Measurements from ENCODE around the gene APP.

The APP gene

DNA sequence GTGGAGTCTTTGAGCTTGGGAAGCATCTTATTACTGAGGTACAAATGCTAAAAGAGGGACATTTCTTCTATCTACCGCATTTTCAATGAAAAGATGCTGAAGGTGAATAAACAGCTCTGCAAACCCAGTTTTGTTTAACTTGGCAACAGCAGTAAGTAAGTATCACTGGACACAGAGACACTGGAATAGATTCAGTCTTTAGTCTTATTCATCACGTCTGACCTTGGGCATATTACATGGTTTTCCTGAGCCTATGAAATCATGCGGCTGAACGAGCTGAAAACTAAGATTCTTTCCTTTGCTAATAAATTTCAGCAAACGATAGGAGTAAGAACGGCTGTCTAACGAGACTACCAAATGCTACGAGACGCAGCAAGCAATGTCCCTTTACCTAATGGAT, 228.4 kb downstream of the APP start:
- Histone ChIP-seq H3K4me1 (ENCODE audit: control insufficient read depth, low read depth, low read length) (no peaks in the 10 kb centered on the region), H3K4me3 (ENCODE audit: low read length) (no peak overlapping the region), H3K36me3 (ENCODE audit: control insufficient read depth, low read depth, low read length) (peaks cover 8% of the 10 kb centered on the region), H3K27ac (ENCODE audit: low read length) (no peak overlapping the region), H3K9ac (ENCODE audit: low read length) (no peak overlapping the region), H3K9me3 (ENCODE audit: control insufficient read depth, low read depth, low read length) (no peaks in the 10 kb centered on the region), H3K27me3 (ENCODE audit: control insufficient read depth, insufficient read depth, low read length) (no peaks in the 10 kb centered on the region)

GRCh38 chr21:25939396-25939761, 231.2 kb downstream of the APP start:
- Histone ChIP-seq H3K4me1 (ENCODE audit: control insufficient read depth, low read depth, low read length) (no peaks in the 10 kb centered on the region), H3K4me3 (ENCODE audit: low read length) (no peak overlapping the region), H3K36me3 (ENCODE audit: control insufficient read depth, low read depth, low read length) (peaks cover 3% of the 10 kb centered on the region), H3K27me3 (ENCODE audit: control insufficient read depth, insufficient read depth, low read length) (no peaks in the 10 kb centered on the region), H3K9ac (ENCODE audit: low read length) (no peak overlapping the region), H3K27ac (ENCODE audit: low read length) (no peak overlapping the region), H3K9me3 (ENCODE audit: control insufficient read depth, low read depth, low read length) (no peaks in the 10 kb centered on the region)

- peaks cover 3% of the 10 kb centered on the region for H3K36me3 ChIP-seq (ENCODE audit: control insufficient read depth, low read depth, low read length)
- no peaks in the 10 kb centered on the region for H3K9me3 ChIP-seq (ENCODE audit: control insufficient read depth, low read depth, low read length)
- H3K9ac ChIP-seq (ENCODE audit: low read length) = no peak overlapping the region
- H3K27ac ChIP-seq (ENCODE audit: low read length) = peak overlapping the region; percentile 31
- H3K4me3 ChIP-seq (ENCODE audit: low read length) = no peak overlapping the region
- no peaks in the 10 kb centered on the region for H3K4me1 ChIP-seq (ENCODE audit: control insufficient read depth, low read depth, low read length)
- H3K27me3 ChIP-seq (ENCODE audit: control insufficient read depth, insufficient read depth, low read length) = no peaks in the 10 kb centered on the region
These were observed 231.7 kb downstream of the APP start for GRCh38 chr21:25938658-25939395.

DNA sequence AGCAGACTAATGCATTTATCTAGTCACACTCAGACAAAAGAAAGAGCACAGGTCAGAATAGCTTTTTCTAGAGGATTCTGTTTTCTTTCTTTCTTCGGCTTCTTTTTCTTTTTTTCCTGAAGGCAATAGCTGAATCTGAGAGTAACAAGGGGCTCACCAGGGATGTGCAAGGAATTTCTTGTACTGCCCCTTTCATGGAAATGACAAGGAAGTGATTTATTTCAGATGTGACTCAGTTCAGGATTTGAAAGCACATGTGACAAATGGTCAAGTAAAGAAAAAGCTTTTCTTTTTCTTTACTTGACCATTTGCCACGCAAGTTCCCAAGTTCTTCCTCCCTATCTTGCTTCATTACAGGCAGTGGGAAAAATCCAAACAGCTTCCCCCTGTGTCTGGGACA, 233.8 kb downstream of the APP start:
- Histone ChIP-seq H3K27ac (ENCODE audit: low read length) (no peak overlapping the region), H3K4me1 (ENCODE audit: control insufficient read depth, low read depth, low read length) (peaks cover 6% of the 10 kb centered on the region), H3K36me3 (ENCODE audit: control insufficient read depth, low read depth, low read length) (peaks cover 3% of the 10 kb centered on the region), H3K27me3 (ENCODE audit: control insufficient read depth, insufficient read depth, low read length) (no peaks in the 10 kb centered on the region), H3K4me3 (ENCODE audit: low read length) (no peak overlapping the region), H3K9me3 (ENCODE audit: control insufficient read depth, low read depth, low read length) (no peaks in the 10 kb centered on the region), H3K9ac (ENCODE audit: low read length) (no peak overlapping the region)

- H3K9ac ChIP-seq (ENCODE audit: low read length) = no peak overlapping the region
- H3K27ac ChIP-seq (ENCODE audit: low read length) = no peak overlapping the region
- no peaks in the 10 kb centered on the region for H3K36me3 ChIP-seq (ENCODE audit: control insufficient read depth, low read depth, low read length)
These were observed 235.8 kb downstream of the APP start for GRCh38 chr21:25934771-25935224.

DNA sequence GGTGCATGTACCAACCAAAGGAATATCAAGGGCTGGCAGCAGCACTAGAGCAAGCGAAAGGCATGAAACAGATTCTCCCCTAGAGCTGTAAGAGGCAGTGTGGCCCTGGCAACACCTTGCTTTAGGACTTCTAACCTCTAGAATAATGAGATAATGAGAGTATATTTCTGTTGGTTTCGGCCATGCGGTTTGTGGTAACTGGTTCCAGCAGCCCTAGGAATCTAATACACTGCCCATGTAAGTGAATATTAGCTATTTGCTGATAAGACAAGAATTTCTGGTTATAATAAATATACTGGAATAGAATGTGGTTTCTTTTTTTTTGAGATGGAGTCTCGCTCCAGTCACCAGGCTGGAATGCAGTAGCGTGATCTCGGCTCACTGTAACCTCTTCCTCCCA, 236.4 kb downstream of the APP start:
- H3K9ac ChIP-seq (ENCODE audit: low read length) = no peak overlapping the region
- H3K27ac ChIP-seq (ENCODE audit: low read length) = no peak overlapping the region
- no peak overlapping the region for H3K4me3 ChIP-seq (ENCODE audit: low read length)
- no peaks in the 10 kb centered on the region for H3K36me3 ChIP-seq (ENCODE audit: control insufficient read depth, low read depth, low read length)
- H3K9me3 ChIP-seq (ENCODE audit: control insufficient read depth, low read depth, low read length) = no peaks in the 10 kb centered on the region
- H3K4me1 ChIP-seq (ENCODE audit: control insufficient read depth, low read depth, low read length) = peaks cover 16% of the 10 kb centered on the region
- H3K27me3 ChIP-seq (ENCODE audit: control insufficient read depth, insufficient read depth, low read length) = no peaks in the 10 kb centered on the region

More at GRCh38 chr21:25934771-25935224, 235.8 kb downstream of the APP start:
- Histone ChIP-seq H3K27me3 (ENCODE audit: control insufficient read depth, insufficient read depth, low read length) (no peaks in the 10 kb centered on the region), H3K9me3 (ENCODE audit: control insufficient read depth, low read depth, low read length) (no peaks in the 10 kb centered on the region), H3K4me3 (ENCODE audit: low read length) (no peak overlapping the region), H3K4me1 (ENCODE audit: control insufficient read depth, low read depth, low read length) (peaks cover 16% of the 10 kb centered on the region)

- no peak overlapping the region for H3K4me3 ChIP-seq (ENCODE audit: low read length)
- H3K9me3 ChIP-seq (ENCODE audit: control insufficient read depth, low read depth, low read length) = no peaks in the 10 kb centered on the region
- no peaks in the 10 kb centered on the region for H3K36me3 ChIP-seq (ENCODE audit: control insufficient read depth, low read depth, low read length)
- no peak overlapping the region for H3K27ac ChIP-seq (ENCODE audit: low read length)
- H3K27me3 ChIP-seq (ENCODE audit: control insufficient read depth, insufficient read depth, low read length) = no peaks in the 10 kb centered on the region
- H3K4me1 ChIP-seq (ENCODE audit: control insufficient read depth, low read depth, low read length) = peaks cover 16% of the 10 kb centered on the region
- H3K9ac ChIP-seq (ENCODE audit: low read length) = no peak overlapping the region
These were observed 238.8 kb downstream of the APP start for GRCh38 chr21:25931765-25932164.

- peaks cover 16% of the 10 kb centered on the region for H3K4me1 ChIP-seq (ENCODE audit: control insufficient read depth, low read depth, low read length)
- no peaks in the 10 kb centered on the region for H3K9me3 ChIP-seq (ENCODE audit: control insufficient read depth, low read depth, low read length)
- no peak overlapping the region for H3K4me3 ChIP-seq (ENCODE audit: low read length)
- peaks cover 4% of the 10 kb centered on the region for H3K36me3 ChIP-seq (ENCODE audit: control insufficient read depth, low read depth, low read length)
- H3K27me3 ChIP-seq (ENCODE audit: control insufficient read depth, insufficient read depth, low read length) = no peaks in the 10 kb centered on the region
- H3K9ac ChIP-seq (ENCODE audit: low read length) = no peak overlapping the region
- H3K27ac ChIP-seq (ENCODE audit: low read length) = no peak overlapping the region
These were observed 240.6 kb downstream of the APP start for GRCh38 chr21:25929856-25930520.

GRCh38 chr21:25927195-25927880, 243.2 kb downstream of the APP start:
- H3K9ac ChIP-seq (ENCODE audit: low read length) = no peak overlapping the region
- no peak overlapping the region for H3K27ac ChIP-seq (ENCODE audit: low read length)
- no peak overlapping the region for H3K4me3 ChIP-seq (ENCODE audit: low read length)

GRCh38 chr21:25925936-25926335, 244.6 kb downstream of the APP start:
- Histone ChIP-seq H3K9ac (ENCODE audit: low read length) (no peak overlapping the region), H3K36me3 (ENCODE audit: control insufficient read depth, low read depth, low read length) (peaks cover 4% of the 10 kb centered on the region), H3K9me3 (ENCODE audit: control insufficient read depth, low read depth, low read length) (no peaks in the 10 kb centered on the region), H3K27me3 (ENCODE audit: control insufficient read depth, insufficient read depth, low read length) (no peaks in the 10 kb centered on the region), H3K4me1 (ENCODE audit: control insufficient read depth, low read depth, low read length) (peaks cover 2% of the 10 kb centered on the region), H3K4me3 (ENCODE audit: low read length) (no peak overlapping the region), H3K27ac (ENCODE audit: low read length) (no peak overlapping the region)

More at GRCh38 chr21:25927195-25927880, 243.2 kb downstream of the APP start:
- peaks cover 16% of the 10 kb centered on the region for H3K4me1 ChIP-seq (ENCODE audit: control insufficient read depth, low read depth, low read length)
- peaks cover 4% of the 10 kb centered on the region for H3K36me3 ChIP-seq (ENCODE audit: control insufficient read depth, low read depth, low read length)
- no peaks in the 10 kb centered on the region for H3K27me3 ChIP-seq (ENCODE audit: control insufficient read depth, insufficient read depth, low read length)
- no peaks in the 10 kb centered on the region for H3K9me3 ChIP-seq (ENCODE audit: control insufficient read depth, low read depth, low read length)

- no peak overlapping the region for H3K4me3 ChIP-seq (ENCODE audit: low read length)
- H3K9ac ChIP-seq (ENCODE audit: low read length) = no peak overlapping the region
- no peaks in the 10 kb centered on the region for H3K27me3 ChIP-seq (ENCODE audit: control insufficient read depth, insufficient read depth, low read length)
- H3K4me1 ChIP-seq (ENCODE audit: control insufficient read depth, low read depth, low read length) = no peaks in the 10 kb centered on the region
- no peaks in the 10 kb centered on the region for H3K9me3 ChIP-seq (ENCODE audit: control insufficient read depth, low read depth, low read length)
- H3K36me3 ChIP-seq (ENCODE audit: control insufficient read depth, low read depth, low read length) = peaks cover 4% of the 10 kb centered on the region
- H3K27ac ChIP-seq (ENCODE audit: low read length) = no peak overlapping the region
These were observed 245.3 kb downstream of the APP start for GRCh38 chr21:25925064-25925800.

Data from iPS-18a (cell line).